HUES64 (cell line): ENCODE results near the gene WSB2. TPM values are rescaled to one million over a fixed set of nuclear protein-coding genes. Genes with fewer than 3 reads are reported as not detected.
A peak's percentile ranks its signal among the peaks of the same experiment; 100 is the strongest.

Experiments used
- H3K27ac ChIP-seq: 2 replicates; pipeline ENCODE4 v1.7.0; 2013; ENCODE audit warnings: low read depth, low read length, inconsistent platforms
- H3K27me3 ChIP-seq: 2 replicates; pipeline ENCODE4 v1.6.1; 2013; ENCODE audit warnings: mild to moderate bottlenecking, low read length; ENCODE audit not compliant: insufficient read depth
- H3K36me3 ChIP-seq: 2 replicates; pipeline ENCODE4 v1.6.1; 2013; ENCODE audit warnings: mild to moderate bottlenecking, low read length; ENCODE audit not compliant: insufficient read depth
- H3K4me1 ChIP-seq: 2 replicates; pipeline ENCODE4 v1.6.1; 2013; ENCODE audit warnings: mild to moderate bottlenecking, low read length, moderate library complexity; ENCODE audit not compliant: insufficient read depth
- H3K4me3 ChIP-seq: 2 replicates; pipeline ENCODE4 v1.5.1; 2013; ENCODE audit warnings: mild to moderate bottlenecking, low read length, moderate library complexity
- H3K9ac ChIP-seq: 2 replicates; pipeline ENCODE4 v1.6.1; 2013; ENCODE audit warnings: mild to moderate bottlenecking, low read depth, low read length
- H3K9me3 ChIP-seq: 2 replicates; pipeline ENCODE4 v1.6.1; 2013; ENCODE audit warnings: low read depth, low read length; ENCODE audit not compliant: insufficient read depth
- WGBS: fragments of 150-250, 120-280 bp; methylation state at CpG from one replicate; pipeline ENCODE4 v1.1.7; 2013; ENCODE audit warnings: missing lambda C conversion rate; 5-methylcytosine and 5-hydroxymethylcytosine counted together
- polyA plus RNA-seq, 2 experiments: library from polyadenylated mRNA; stranded (reverse); fragments of 50-300 nt; gene quantifications; one replicate each; pipeline ENCODE4 v1.2.3, GENCODE V29; 2013

WSB2 gene
- polyA plus RNA-seq (2013, experiment 1 of 2): 38.8 TPM
- polyA plus RNA-seq (2013, experiment 2 of 2): 44.1 TPM

DNA sequence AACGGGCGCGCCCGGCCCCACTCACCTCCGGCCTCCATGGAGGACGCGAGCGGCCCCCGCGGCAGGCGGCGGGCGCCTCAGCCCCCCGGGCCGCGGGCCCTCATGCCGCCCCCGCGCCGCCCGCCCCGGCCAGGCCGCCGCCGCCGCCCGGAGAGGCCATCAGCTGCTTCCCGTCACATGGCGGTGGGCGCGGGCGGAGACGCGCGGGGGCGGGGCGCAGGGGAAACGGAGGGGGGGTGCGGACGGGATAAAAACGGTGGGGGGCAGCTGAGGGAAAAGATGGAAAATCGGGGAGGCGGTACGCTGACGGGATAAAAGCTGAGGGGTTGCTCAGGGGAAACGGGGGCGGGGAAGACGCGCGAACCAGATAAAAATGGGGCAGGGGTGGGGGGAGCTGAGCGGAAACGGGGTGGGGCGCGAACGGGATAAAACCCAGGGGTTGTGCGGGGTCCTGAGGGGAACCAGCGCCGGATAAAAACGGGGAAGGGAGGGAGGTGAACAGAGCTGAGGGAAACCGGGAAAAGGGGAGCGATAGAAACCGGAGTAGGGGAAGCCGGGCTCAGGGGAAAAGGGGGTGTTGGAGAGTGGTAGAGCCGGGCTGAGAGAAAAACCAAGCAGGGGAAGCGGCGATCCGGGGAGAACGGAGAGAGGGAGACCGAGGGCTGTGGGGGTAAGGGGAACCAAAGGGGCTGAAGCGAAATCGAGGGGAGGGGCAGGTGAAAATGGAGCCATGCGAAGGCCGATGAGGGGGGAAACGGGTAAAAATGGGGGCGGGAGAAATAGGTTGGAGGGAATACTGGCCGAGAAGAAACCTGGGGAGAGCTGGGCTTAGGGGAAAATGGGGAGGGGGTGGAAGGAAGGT is at the start of gene WSB2:
Gene WSB2 (minus strand): TSS at position 169 of the 862 bp plus-strand sequence. CDS start 131 bp downstream, at position 38.
- H3K36me3 ChIP-seq: peaks cover 6% of the 10 kb centered on the region; the same call in 1 of the 2 replicates
- H3K4me3 ChIP-seq: peak within 1 kb of the TSS; percentile 73
- H3K27ac ChIP-seq: peak within 1 kb of the TSS; percentile 93
- WGBS: under 1% methylated on average over 76 of the region's 76 CpGs
- peak within 1 kb of the TSS; percentile 92 for H3K9ac ChIP-seq
- no peaks in the 10 kb centered on the region for H3K9me3 ChIP-seq
- H3K4me1 ChIP-seq: peaks cover 22% of the 10 kb centered on the region
- H3K27me3 ChIP-seq: no peaks in the 10 kb centered on the region

DNA sequence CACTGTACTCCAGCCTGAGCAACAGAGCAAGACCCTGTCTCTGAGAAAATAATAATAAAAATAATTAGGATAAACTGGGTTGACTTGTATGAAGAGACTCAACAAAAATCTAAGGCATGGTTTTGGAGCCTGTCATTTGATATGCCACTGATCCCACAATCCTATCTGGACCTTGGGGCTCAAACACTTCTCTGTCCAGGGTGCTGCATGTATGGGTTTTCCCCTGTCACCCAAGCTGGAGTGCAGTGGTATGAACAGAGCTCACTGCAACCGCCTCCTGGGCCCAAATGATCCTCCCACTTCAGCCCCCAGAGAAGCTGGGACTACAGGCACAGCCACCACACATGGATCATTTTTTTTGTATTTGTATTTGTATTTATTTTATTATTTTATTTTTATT is 48.1 kb upstream of the WSB2 start:
- Histone ChIP-seq H3K9ac (no peak overlapping the region), H3K4me3 (no peak overlapping the region), H3K27me3 (no peaks in the 10 kb centered on the region), H3K9me3 (no peaks in the 10 kb centered on the region), H3K27ac (no peak overlapping the region), H3K36me3 (no peaks in the 10 kb centered on the region), H3K4me1 (no peaks in the 10 kb centered on the region)
- 64% methylated on average over 1 of the region's 1 CpG for WGBS

DNA sequence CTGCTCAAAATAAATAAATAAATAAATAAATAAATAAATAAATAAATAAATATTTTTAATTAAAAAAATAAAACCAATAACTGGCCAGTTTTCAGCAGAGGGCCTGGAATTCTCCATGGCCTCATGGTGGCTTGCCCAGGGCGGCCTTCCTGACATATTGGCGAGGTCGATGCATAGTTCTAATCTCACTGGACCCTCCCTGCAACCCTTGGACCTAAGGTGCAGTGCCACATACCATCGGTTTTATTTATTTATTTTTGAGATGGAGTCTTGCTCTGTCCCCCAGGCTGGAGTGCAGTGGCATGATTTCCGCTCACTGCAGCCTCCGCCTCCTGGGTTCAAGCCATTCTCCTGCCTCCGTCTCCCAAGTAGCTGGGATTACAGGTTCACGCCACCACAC is 46.7 kb upstream of the WSB2 start:
- H3K4me1 ChIP-seq: no peaks in the 10 kb centered on the region
- H3K9me3 ChIP-seq: no peaks in the 10 kb centered on the region
- WGBS: 96% methylated on average over 8 of the region's 8 CpGs

DNA sequence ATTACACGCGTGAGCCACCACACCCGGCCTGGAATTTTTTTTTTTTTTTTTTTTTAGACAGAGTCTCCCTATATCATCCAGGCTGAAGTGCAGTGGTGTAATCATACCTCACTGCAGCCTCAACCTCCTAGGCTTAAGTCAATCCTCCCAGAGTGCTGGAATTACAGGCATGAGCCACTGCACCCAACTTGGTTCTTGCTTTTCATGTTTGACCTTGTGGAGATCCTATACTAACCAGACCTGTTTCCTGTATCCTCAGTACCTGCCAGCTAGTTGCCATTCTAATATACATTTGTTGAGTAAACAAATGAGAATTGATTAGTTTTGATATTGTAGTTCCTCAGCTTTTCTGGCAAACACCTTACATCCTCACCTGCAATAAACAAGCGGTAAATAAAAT is 46.0 kb upstream of the WSB2 start:
- H3K4me1 ChIP-seq: peaks cover 6% of the 10 kb centered on the region; the same call in 1 of the 2 replicates
- no peak overlapping the region for H3K4me3 ChIP-seq
- WGBS: 87% methylated on average over 4 of the region's 4 CpGs
- peak overlapping the region; percentile 46; the same call in 1 of the 2 replicates for H3K27ac ChIP-seq
- H3K9ac ChIP-seq: no peak overlapping the region
- H3K36me3 ChIP-seq: no peaks in the 10 kb centered on the region
- H3K27me3 ChIP-seq: no peaks in the 10 kb centered on the region
- no peaks in the 10 kb centered on the region for H3K9me3 ChIP-seq

More for the DNA sequence above, 46.7 kb upstream of the WSB2 start:
- Histone ChIP-seq H3K4me3 (no peak overlapping the region), H3K27ac (no peak overlapping the region), H3K9ac (no peak overlapping the region), H3K36me3 (no peaks in the 10 kb centered on the region), H3K27me3 (no peaks in the 10 kb centered on the region)

GRCh38 chr12:118103601-118104382 is 42.8 kb upstream of the WSB2 start, which contains the start of gene VSIG10:
Gene VSIG10 (minus strand): TSS chr12:118104011. CDS start chr12:118103671, 340 bp downstream.
- under 1% methylated on average over 75 of the region's 75 CpGs for WGBS
- Histone ChIP-seq H3K27me3 (no peaks in the 10 kb centered on the region), H3K4me3 (peak within 1 kb of the TSS; percentile 75), H3K9ac (peak within 1 kb of the TSS; percentile 80), H3K36me3 (peaks cover 8% of the 10 kb centered on the region), H3K4me1 (peaks cover 6% of the 10 kb centered on the region; the same call in 1 of the 2 replicates), H3K27ac (peak within 1 kb of the TSS; percentile 85), H3K9me3 (no peaks in the 10 kb centered on the region)

DNA sequence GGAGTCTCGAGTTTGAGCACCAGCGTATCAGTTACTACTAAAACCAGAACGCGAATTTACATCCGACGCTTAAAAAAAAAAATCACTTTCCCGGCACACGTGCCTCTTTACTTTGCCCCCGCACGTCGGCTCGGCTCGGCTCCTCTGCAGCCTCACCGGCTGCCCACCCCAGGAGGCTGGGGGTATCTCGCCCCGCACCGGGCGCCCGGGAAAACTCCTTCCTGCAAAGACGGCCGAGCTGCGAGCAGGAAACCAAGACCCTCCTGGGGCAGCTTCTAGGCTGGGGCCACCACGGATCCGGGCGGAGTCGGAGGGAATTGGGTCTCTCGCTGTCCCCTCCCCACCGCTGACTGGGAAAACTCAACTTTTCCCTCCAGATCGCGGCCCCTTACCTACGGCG is 42.2 kb upstream of the WSB2 start:
- peaks cover 8% of the 10 kb centered on the region for H3K36me3 ChIP-seq
- peak overlapping the region; percentile 85 for H3K27ac ChIP-seq
- WGBS: under 1% methylated on average over 32 of the region's 32 CpGs
- no peaks in the 10 kb centered on the region for H3K9me3 ChIP-seq
- peak overlapping the region; percentile 80 for H3K9ac ChIP-seq
- no peaks in the 10 kb centered on the region for H3K27me3 ChIP-seq
- peaks cover 12% of the 10 kb centered on the region; the same call in 1 of the 2 replicates for H3K4me1 ChIP-seq
- peak overlapping the region; percentile 75 for H3K4me3 ChIP-seq

GRCh38 chr12:118102609-118103008 is 41.6 kb upstream of the WSB2 start:
- 15% methylated on average over 4 of the region's 5 CpGs for WGBS
- peaks cover 12% of the 10 kb centered on the region; the same call in 1 of the 2 replicates for H3K4me1 ChIP-seq
- peak overlapping the region; percentile 80 for H3K9ac ChIP-seq
- no peak overlapping the region for H3K27ac ChIP-seq
- no peaks in the 10 kb centered on the region for H3K27me3 ChIP-seq
- H3K36me3 ChIP-seq: peaks cover 8% of the 10 kb centered on the region
- H3K9me3 ChIP-seq: no peaks in the 10 kb centered on the region
- H3K4me3 ChIP-seq: peak overlapping the region; percentile 75

GRCh38 chr12:118102070-118102469 is 41.1 kb upstream of the WSB2 start:
- Histone ChIP-seq H3K27ac (no peak overlapping the region), H3K4me1 (peaks cover 12% of the 10 kb centered on the region; the same call in 1 of the 2 replicates), H3K36me3 (peaks cover 8% of the 10 kb centered on the region), H3K9me3 (no peaks in the 10 kb centered on the region), H3K9ac (peak overlapping the region; percentile 80; the same call in 1 of the 2 replicates), H3K27me3 (no peaks in the 10 kb centered on the region), H3K4me3 (peak overlapping the region; percentile 75)
- WGBS: 71% methylated on average over 6 of the region's 6 CpGs

DNA sequence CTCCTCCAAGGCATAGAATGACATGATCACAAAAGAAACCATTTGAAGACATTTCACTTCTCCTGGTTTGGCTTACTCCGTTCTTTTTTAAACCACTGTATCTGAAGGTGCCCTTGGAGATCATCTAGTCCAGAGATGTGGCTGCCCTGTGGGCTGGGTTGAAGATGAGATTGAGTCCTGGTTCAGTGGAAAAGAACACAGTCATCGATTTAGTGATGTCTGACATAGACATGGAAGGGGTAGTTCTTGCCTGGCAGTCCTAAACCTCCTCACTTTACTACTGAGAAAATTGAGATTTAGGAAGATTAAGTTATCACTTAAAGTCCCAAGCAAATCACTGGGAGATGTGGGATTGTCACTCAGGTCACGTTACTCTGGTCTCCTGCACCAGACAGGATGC is 40.1 kb upstream of the WSB2 start:
- WGBS: 100% methylated on average over 2 of the region's 3 CpGs
- Histone ChIP-seq H3K4me3 (no peak overlapping the region), H3K9ac (no peak overlapping the region), H3K4me1 (peaks cover 12% of the 10 kb centered on the region; the same call in 1 of the 2 replicates), H3K27me3 (no peaks in the 10 kb centered on the region), H3K36me3 (peaks cover 8% of the 10 kb centered on the region), H3K9me3 (no peaks in the 10 kb centered on the region), H3K27ac (no peak overlapping the region)

DNA sequence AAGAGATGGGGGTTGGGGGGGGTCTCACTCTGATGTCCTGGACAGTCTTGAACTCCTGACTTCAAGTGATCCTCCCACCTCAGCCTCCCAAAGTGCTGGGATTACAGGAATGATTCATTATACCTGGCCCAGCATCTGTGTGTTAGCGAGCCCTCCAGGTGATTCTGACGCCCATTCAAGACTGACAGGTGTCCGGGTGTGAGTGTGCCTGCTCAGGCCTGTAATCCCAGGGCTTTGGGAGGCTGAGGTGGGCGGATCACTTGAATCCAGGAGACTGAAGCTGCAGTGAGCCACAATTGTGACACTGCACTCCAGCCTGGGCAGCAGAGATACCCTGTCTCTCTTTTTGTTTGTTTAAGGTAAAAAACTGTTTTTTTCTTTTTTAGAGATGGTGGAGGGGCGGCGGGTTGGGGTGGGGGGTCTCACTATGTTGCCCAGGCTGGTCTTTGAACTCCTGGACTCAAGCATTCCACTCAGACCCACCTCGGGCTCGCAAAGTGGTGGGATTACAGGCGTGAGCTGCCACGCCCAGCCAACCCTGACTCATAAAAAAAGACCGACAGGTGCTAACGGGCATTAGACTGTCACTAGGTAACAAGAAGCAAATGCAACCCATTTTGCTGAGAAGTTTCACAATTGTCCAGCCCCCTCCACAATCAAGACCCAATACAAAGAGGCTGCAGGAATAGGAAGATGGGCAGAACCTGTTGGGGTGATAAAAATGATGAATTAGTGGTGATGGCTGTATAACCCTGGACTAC is 38.1 kb upstream of the WSB2 start:
- Histone ChIP-seq H3K9me3 (no peaks in the 10 kb centered on the region), H3K27me3 (no peaks in the 10 kb centered on the region), H3K27ac (no peak overlapping the region), H3K9ac (no peak overlapping the region), H3K4me3 (no peak overlapping the region), H3K36me3 (peaks cover 17% of the 10 kb centered on the region), H3K4me1 (peaks cover 12% of the 10 kb centered on the region; the same call in 1 of the 2 replicates)
- 93% methylated on average over 12 of the region's 12 CpGs for WGBS
